ENCODE data around the gene NOG.

The NOG gene

DNA sequence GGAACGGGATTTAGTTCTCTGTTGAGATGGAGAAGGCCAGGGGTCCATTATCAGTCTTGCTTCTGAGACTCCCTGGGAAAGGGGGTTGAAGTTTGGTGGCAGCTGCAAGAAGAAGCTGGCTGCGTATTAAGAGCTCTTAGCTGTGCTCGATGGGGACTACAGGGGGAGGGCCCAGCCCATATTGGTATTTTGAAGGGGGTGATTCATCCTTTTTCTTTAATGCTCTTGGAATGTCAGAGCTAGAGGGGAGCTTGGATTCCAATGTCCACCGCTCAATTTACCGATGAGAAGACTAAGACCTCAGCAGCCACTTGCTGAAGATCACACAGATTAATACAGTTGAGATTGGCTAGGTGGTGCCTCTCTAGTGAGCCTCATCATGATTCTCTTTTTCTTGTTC, 5.0 kb downstream of the NOG start:
- no peaks in the 10 kb centered on the region for H3K9me3 Mint-ChIP-seq
- H3K4me1 Mint-ChIP-seq = peaks cover 47% of the 10 kb centered on the region
- H3K27ac Mint-ChIP-seq = peak overlapping the region; percentile 71 to 96 (median 86)
- no peak for TF ChIP-seq CTCF (IDR thresholded peaks at IDR 0.05; ENCODE audit: unreplicated experiment in 3 of 3)
- H3K36me3 Mint-ChIP-seq (ENCODE audit: low read depth) = no peaks in the 10 kb centered on the region
- peak overlapping the region; percentile 84 to 89 (median 88) for H3K4me3 Mint-ChIP-seq
- peaks cover 56% of the 10 kb centered on the region for H3K27me3 Mint-ChIP-seq (ENCODE audit: low read depth)

GRCh38 chr17:56599088-56599487, 5.6 kb downstream of the NOG start:
- Mint-ChIP-seq H3K4me3 (peak overlapping the region; percentile 55 to 89 (median 88)), H3K4me1 (peaks cover 51% of the 10 kb centered on the region), H3K27me3 (ENCODE audit: low read depth) (peaks cover 60% of the 10 kb centered on the region)

GRCh38 chr17:56599566-56599965, 6.1 kb downstream of the NOG start:
- TF ChIP-seq CTCF (IDR thresholded peaks at IDR 0.05; ENCODE audit: unreplicated experiment in 3 of 3) = no peak
- Mint-ChIP-seq H3K36me3 (ENCODE audit: low read depth) (no peaks in the 10 kb centered on the region), H3K9me3 (no peaks in the 10 kb centered on the region), H3K27ac (no peak overlapping the region), H3K4me3 (no peak overlapping the region), H3K4me1 (peaks cover 51% of the 10 kb centered on the region), H3K27me3 (ENCODE audit: low read depth) (peaks cover 64% of the 10 kb centered on the region)

More at GRCh38 chr17:56599088-56599487, 5.6 kb downstream of the NOG start:
- no peak for TF ChIP-seq CTCF (IDR thresholded peaks at IDR 0.05; ENCODE audit: unreplicated experiment in 3 of 3)
- peak overlapping the region in 1 of 3 experiments; percentile 71 for H3K27ac Mint-ChIP-seq
- H3K9me3 Mint-ChIP-seq = no peaks in the 10 kb centered on the region
- H3K36me3 Mint-ChIP-seq (ENCODE audit: low read depth) = no peaks in the 10 kb centered on the region

- no peak overlapping the region for H3K4me3 Mint-ChIP-seq
- no peaks in the 10 kb centered on the region for H3K36me3 Mint-ChIP-seq (ENCODE audit: low read depth)
- H3K27ac Mint-ChIP-seq = no peak overlapping the region
- H3K4me1 Mint-ChIP-seq = peaks cover 46% of the 10 kb centered on the region
- TF ChIP-seq CTCF (IDR thresholded peaks at IDR 0.05; ENCODE audit: unreplicated experiment in 3 of 3) = no peak
- H3K27me3 Mint-ChIP-seq (ENCODE audit: low read depth) = peaks cover 59% of the 10 kb centered on the region
- H3K9me3 Mint-ChIP-seq = no peaks in the 10 kb centered on the region
Observed at GRCh38 chr17:56600256-56600655, 6.8 kb downstream of the NOG start.

- H3K27ac Mint-ChIP-seq = no peak overlapping the region
- no peak for TF ChIP-seq CTCF (IDR thresholded peaks at IDR 0.05; ENCODE audit: unreplicated experiment in 3 of 3)
- no peaks in the 10 kb centered on the region for H3K9me3 Mint-ChIP-seq
- H3K4me1 Mint-ChIP-seq = peaks cover 45% of the 10 kb centered on the region
- H3K4me3 Mint-ChIP-seq = no peak overlapping the region
- H3K36me3 Mint-ChIP-seq (ENCODE audit: low read depth) = no peaks in the 10 kb centered on the region
- peaks cover 57% of the 10 kb centered on the region for H3K27me3 Mint-ChIP-seq (ENCODE audit: low read depth)
Observed at GRCh38 chr17:56601591-56601990, 8.1 kb downstream of the NOG start.

- Mint-ChIP-seq H3K9me3 (no peaks in the 10 kb centered on the region), H3K27me3 (ENCODE audit: low read depth) (peaks cover 48% of the 10 kb centered on the region), H3K36me3 (ENCODE audit: low read depth) (no peaks in the 10 kb centered on the region), H3K27ac (peak overlapping the region; percentile 7 to 53 (median 19)), H3K4me1 (peaks cover 38% of the 10 kb centered on the region), H3K4me3 (no peak overlapping the region)
- TF ChIP-seq CTCF (IDR thresholded peaks at IDR 0.05; ENCODE audit: unreplicated experiment in 3 of 3) = no peak
Observed at GRCh38 chr17:56602292-56603130, 9.0 kb downstream of the NOG start.
